HepG2 (cell line): Measurements from ENCODE around the gene NDUFA13. TPM values are rescaled to one million over a fixed set of nuclear protein-coding genes. Genes with fewer than 3 reads are reported as not detected.

Experiments
- ATAC-seq: fragments of 200-7000 bp; cut with Tn5 transposase; 3 replicates; pipeline ENCODE4 v1.9.1; 2020; ENCODE audit warnings: mild to moderate bottlenecking, moderate library complexity
- BruUV-seq: library from RNA; stranded (reverse); fragments of 400-500 nt; replicated peaks from 2 replicates; lab custom pipeline; 2021; lab: Mats Ljungman, UMichigan
- CTCF ChIA-PET: fragments of 300-600 bp; formaldehyde crosslinking; extraction: SDS; loops from one replicate; lab custom pipeline; 2021; ENCODE audit warnings: low total read pairs, inconsistent platforms, low intra/inter-chr PET ratio; lab: Yijun Ruan, JAX
- POLR2A ChIA-PET: fragments of 350-600 bp; sonication (Branson Sonifier 250); formaldehyde crosslinking; loops from one replicate; lab custom pipeline; 2020; ENCODE audit warnings: antibody characterized with exemption, inconsistent platforms; lab: Yijun Ruan, JAX
- DNase-seq: peaks from one replicate; pipeline ENCODE4 v3.0.0-alpha.2; 2015; ENCODE audit warnings: low spot score
- FAIRE-seq: peaks from 3 replicates; lab custom pipeline; 2011; peaks lifted over from hg19 to GRCh38; lab: Jason Lieb, UNC
- H2AFZ ChIP-seq: one replicate; pipeline ENCODE4 v1.6.1; 2011; ENCODE audit warnings: low read length, inconsistent platforms
- H3K27ac ChIP-seq: fragments of 300-600 bp; 3 replicates; pipeline ENCODE4 v1.8.0; 2011; ENCODE audit warnings: mixed run types, mild to moderate bottlenecking, mixed read lengths, low read length, inconsistent platforms; ENCODE audit not compliant: insufficient read depth; ENCODE audit errors: extremely low read length
- H3K27me3 ChIP-seq, 2 experiments: fragments of 200-600 bp in 1 of 2; 2 replicates in 1 of 2; 3 replicates in 1 of 2; pipeline versions ENCODE4 v1.6.0 to v1.8.0; 2011; ENCODE audit warnings: low read length in 2 of 2, mild to moderate bottlenecking in 2 of 2, moderate library complexity in 2 of 2, inconsistent platforms in 1 of 2; ENCODE audit not compliant: insufficient read depth in 2 of 2, control insufficient read depth in 1 of 2
- H3K36me3 ChIP-seq, 2 experiments: fragments of 200-600 bp in 1 of 2; replicated peaks in 1 of 2; 2 replicates in 1 of 2; 3 replicates in 1 of 2; pipeline versions ENCODE4 v1.5.1 to v1.8.0; 2011; ENCODE audit warnings: low read length in 2 of 2, inconsistent platforms in 1 of 2; ENCODE audit not compliant: insufficient read depth in 2 of 2, control insufficient read depth in 1 of 2
- H3K4me1 ChIP-seq: 2 replicates; pipeline ENCODE4 v1.5.1; 2012; ENCODE audit warnings: low read length, inconsistent platforms; ENCODE audit not compliant: insufficient read depth
- H3K4me2 ChIP-seq: 2 replicates; pipeline ENCODE4 v1.6.0; 2011; ENCODE audit warnings: low read depth, low read length, inconsistent platforms
- H3K4me3 ChIP-seq, 3 experiments: fragments of 200-600 bp in 1 of 3; sonication (generic), shearing (Covaris generic) in 1 of 3; replicated peaks in 1 of 3; 2 replicates each; pipeline ENCODE4 v1.5.1; 2011 to 2016; ENCODE audit warnings: low read length in 3 of 3, inconsistent platforms in 2 of 3, low read depth in 2 of 3, mild to moderate bottlenecking in 2 of 3, control low read depth in 1 of 3, mixed read lengths in 1 of 3; ENCODE audit not compliant: insufficient read depth in 1 of 3
- H3K79me2 ChIP-seq: one replicate; pipeline ENCODE4 v1.6.1; 2011; ENCODE audit warnings: low read length, inconsistent platforms; ENCODE audit not compliant: insufficient read depth
- H3K9ac ChIP-seq: 2 replicates; pipeline ENCODE4 v1.6.0; 2011; ENCODE audit warnings: mild to moderate bottlenecking, low read depth, low read length, inconsistent platforms; ENCODE audit not compliant: insufficient read depth
- H3K9me3 ChIP-seq: 2 replicates; pipeline ENCODE4 v1.5.1; 2012; ENCODE audit warnings: mild to moderate bottlenecking, low read length
- H4K20me1 ChIP-seq: 2 replicates; pipeline ENCODE4 v1.6.0; 2011; ENCODE audit warnings: inconsistent platforms, mild to moderate bottlenecking, low read length, moderate library complexity; ENCODE audit not compliant: insufficient read depth
- ETV6 ChIP-seq: sonication (generic); formaldehyde crosslinking; conservative IDR thresholded peaks from 2 replicates; pipeline ENCODE4 v1.4.0; 2020; ENCODE audit warnings: missing genetic modification reagents
- NCOA2 ChIP-seq: sonication (generic); formaldehyde crosslinking; IDR thresholded peaks from 2 replicates; pipeline ENCODE4 v1.8.0; 2022; ENCODE audit warnings: inconsistent platforms
- NCOA5 ChIP-seq: sonication (generic); formaldehyde crosslinking; IDR thresholded peaks from 2 replicates; pipeline ENCODE4 v1.4.0; 2020; ENCODE audit warnings: missing genetic modification reagents
- PAXIP1 ChIP-seq: sonication (generic); formaldehyde crosslinking; conservative IDR thresholded peaks from 2 replicates; pipeline ENCODE4 v1.4.0; 2020; ENCODE audit warnings: mild to moderate bottlenecking, missing genetic modification reagents, moderate library complexity
- PRPF4 ChIP-seq: fragments of 200-400 bp; formaldehyde crosslinking; IDR thresholded peaks from 2 replicates; pipeline ENCODE4 v1.6.1; 2016; ENCODE audit warnings: low read length, low read depth; ENCODE audit not compliant: poor library complexity, severe bottlenecking
- SOX6 ChIP-seq, 2 experiments: fragments of 450-650 bp in 1 of 2; sonication (generic) in 1 of 2; formaldehyde crosslinking in 1 of 2; IDR thresholded peaks; 2 replicates each; pipeline versions ENCODE4 v1.4.0 to v1.6.1; 2017 to 2020; ENCODE audit warnings: antibody characterized with exemption in 1 of 2, mild to moderate bottlenecking in 1 of 2, missing genetic modification reagents in 1 of 2
- U2AF2 ChIP-seq: fragments of 200-400 bp; formaldehyde crosslinking; IDR thresholded peaks from 2 replicates; pipeline ENCODE4 v1.6.1; 2017; ENCODE audit warnings: low read depth, mild to moderate bottlenecking, low read length
- ZBTB4 ChIP-seq: sonication (generic); formaldehyde crosslinking; IDR thresholded peaks from 2 replicates; pipeline ENCODE4 v1.4.0; 2020; ENCODE audit warnings: missing genetic modification reagents, mild to moderate bottlenecking, borderline replicate concordance
- ZIK1 ChIP-seq: sonication (generic); formaldehyde crosslinking; IDR thresholded peaks from 2 replicates; pipeline ENCODE4 v1.5.0; 2020; ENCODE audit warnings: mild to moderate bottlenecking, low read depth, missing genetic modification reagents, borderline replicate concordance
- ZNF138 ChIP-seq: sonication (generic); formaldehyde crosslinking; IDR thresholded peaks from 2 replicates; pipeline ENCODE4 v1.5.0; 2020; ENCODE audit warnings: mild to moderate bottlenecking, low read depth, missing genetic modification reagents
- ZNF232 ChIP-seq: sonication (generic); formaldehyde crosslinking; IDR thresholded peaks from 2 replicates; pipeline ENCODE4 v1.4.0; 2020; ENCODE audit warnings: missing genetic modification reagents, borderline replicate concordance
- ZNF264 ChIP-seq: sonication (generic); formaldehyde crosslinking; IDR thresholded peaks from 2 replicates; pipeline ENCODE4 v1.4.0; 2020; ENCODE audit warnings: missing genetic modification reagents
- ZNF709 ChIP-seq: sonication (generic); formaldehyde crosslinking; IDR thresholded peaks from 2 replicates; pipeline ENCODE4 v1.5.0; 2020; ENCODE audit warnings: mild to moderate bottlenecking, missing genetic modification reagents
- ZNF83 ChIP-seq: sonication (generic); formaldehyde crosslinking; IDR thresholded peaks from 2 replicates; pipeline ENCODE4 v1.4.0; 2020; ENCODE audit warnings: missing genetic modification reagents, mild to moderate bottlenecking, borderline replicate concordance
- WGBS: methylation state at CpG from one replicate; pipeline ENCODE4 v1.1.6; 2017; ENCODE audit warnings: low lambda C conversion rate; 5-methylcytosine and 5-hydroxymethylcytosine counted together
- in situ Hi-C: cut with HindIII; loops from 2 replicates; pipeline ENCODE4 v1.10.0; 2017; ENCODE audit warnings: low pct_unique_long_range_greater_than_20kb; ENCODE audit not compliant: extremely low pct_ligation_motif_present
- intact Hi-C: fragments of 100-400 bp; cut with micrococcal nuclease; formaldehyde crosslinking; loops from one replicate; pipeline ENCODE4 v1.10.0; 2022; ENCODE audit not compliant: unreplicated experiment
- polyA plus RNA-seq, 8 experiments: library from polyadenylated mRNA; depleted of rRNA in 3 of 8; stranded (reverse) in 7 of 8; unstranded in 1 of 8; fragments of >200 nt; fragmentation: Illumina TruSeq in 4 of 8; extraction: Trizol in 4 of 8; gene quantifications; 2 replicates each; pipeline versions ENCODE4 v1.2.1 to v1.2.3, GENCODE V29; 2011 to 2016; ENCODE audit warnings: low read depth in 4 of 8, missing spikeins in 1 of 8, mixed read lengths in 1 of 8; ENCODE audit not compliant: insufficient read depth in 1 of 8
- total RNA-seq, 5 experiments: library from RNA; depleted of rRNA; stranded (reverse); fragments of >200 nt; fragmentation: Illumina TruSeq; extraction: Trizol; gene quantifications; 2 replicates each; pipeline ENCODE4 v1.2.3, GENCODE V29; 2016; ENCODE audit warnings: low read depth in 1 of 5

Gene NDUFA13
- total and polyA plus RNA-seq, 2 of the 13 experiments (the other 11 are each of a cell fraction or from before 2014, with no cell fraction given), result 337 to 366 TPM

GRCh38 chr19:19520989-19521388, 5.0 kb downstream of the NDUFA13 start (continued):
- TF ChIP-seq SOX6 (IDR thresholded peaks at IDR 0.05), result no peak
- TF ChIP-seq SOX6 (CRISPR knock-in tag; IDR thresholded peaks at IDR 0.05), result no peak
- no peak for TF ChIP-seq ZNF264 (CRISPR knock-in tag)
- no peak for TF ChIP-seq ETV6 (CRISPR knock-in tag)
- no peak for TF ChIP-seq ZNF138 (CRISPR knock-in tag)
- no peak for TF ChIP-seq ZNF83
- no peak for TF ChIP-seq NCOA5 (CRISPR knock-in tag)
- no peak for TF ChIP-seq NCOA2 (CRISPR knock-in tag)
- no peak for TF ChIP-seq ZBTB4 (CRISPR knock-in tag)
- no peak for TF ChIP-seq ZNF709 (CRISPR knock-in tag)
- no peak for TF ChIP-seq ZIK1

GRCh38 chr19:19523177-19523576, 7.2 kb downstream of the NDUFA13 start:
- Histone ChIP-seq H3K4me1 (no peaks in the 10 kb centered on the region), H3K4me2 (no peak overlapping the region), H3K27me3 (no peaks in the 10 kb centered on the region), H3K9me3 (no peaks in the 10 kb centered on the region), H3K27ac (no peak overlapping the region), H3K9ac (no peak overlapping the region), H4K20me1 (peaks cover 22% of the 10 kb centered on the region), H2AFZ (no peak overlapping the region), H3K4me3 (no peak overlapping the region), H3K36me3 (peaks cover 10 to 34% of the 10 kb centered on the region in 2 experiments), H3K79me2 (peaks cover 18% of the 10 kb centered on the region)
- ATAC-seq, result no peak
- no peak for DNase-seq
- whole genome bisulfite sequencing, result 96% methylated on average over 3 of the region's 3 CpGs
- no TSS peak for BruUV-seq
- FAIRE-seq, result no peak
- in situ Hi-C loops, result no loop called here
- POLR2A ChIA-PET, result no interaction called here
- intact Hi-C loops, result no loop called here
- CTCF ChIA-PET, result no interaction called here
- TF ChIP-seq PAXIP1 (CRISPR knock-in tag) (no peak), U2AF2 (no peak), ZNF232 (no peak), PRPF4 (no peak)
